A673 (cell line): Measurements from ENCODE around the gene NUDT3. TPM values are rescaled to one million over a fixed set of nuclear protein-coding genes. Genes with fewer than 3 reads are reported as not detected.

Experiments
- BruUV-seq: library from RNA; stranded (reverse); fragments of 400-500 nt; replicated peaks from 2 replicates; lab custom pipeline; 2021; lab: Mats Ljungman, UMichigan
- CTCF ChIA-PET: fragments of 300-600 bp; sonication (Branson Sonifier 250); formaldehyde crosslinking; loops from one replicate; lab custom pipeline; 2022; ENCODE audit warnings: antibody characterized with exemption; lab: Charles Lee
- POLR2A ChIA-PET: fragments of 300-600 bp; sonication (Branson Sonifier 250); formaldehyde crosslinking; loops from one replicate; lab custom pipeline; 2022; ENCODE audit warnings: antibody characterized with exemption; ENCODE audit not compliant: low non-redundant PET; lab: Charles Lee
- DNase-seq: peaks from one replicate; pipeline ENCODE4 v3.0.0-alpha.2; 2015; ENCODE audit warnings: low spot score
- H3K27ac ChIP-seq: fragments of 200-600 bp; sonication (generic); 2 replicates; pipeline ENCODE4 v1.5.1; 2016; ENCODE audit warnings: mixed run types, low read depth, mild to moderate bottlenecking, mixed read lengths, antibody characterized with exemption, low read length; ENCODE audit not compliant: poor library complexity, severe bottlenecking
- H3K27me3 ChIP-seq: fragments of 200-600 bp; sonication (generic); replicated peaks from 2 replicates; pipeline ENCODE4 v1.6.1; 2017; ENCODE audit warnings: mixed run types, low read depth, mild to moderate bottlenecking, mixed read lengths, antibody characterized with exemption, low read length; ENCODE audit not compliant: insufficient read depth, poor library complexity
- H3K36me3 ChIP-seq: fragments of 200-600 bp; sonication (generic); 2 replicates; pipeline ENCODE4 v1.6.1; 2016; ENCODE audit warnings: mixed run types, mild to moderate bottlenecking, mixed read lengths, antibody characterized with exemption, low read length; ENCODE audit not compliant: insufficient read depth, poor library complexity, severe bottlenecking
- H3K4me1 ChIP-seq: fragments of 200-600 bp; sonication (generic); 2 replicates; pipeline ENCODE4 v1.6.1; 2017; ENCODE audit warnings: mixed run types, mild to moderate bottlenecking, mixed read lengths, antibody characterized with exemption, low read length; ENCODE audit not compliant: insufficient read depth, poor library complexity, severe bottlenecking
- H3K4me3 ChIP-seq: fragments of 200-600 bp; sonication (generic); 2 replicates; pipeline ENCODE4 v1.5.1; 2016; ENCODE audit warnings: low read depth, mixed run types, mild to moderate bottlenecking, mixed read lengths, low read length; ENCODE audit not compliant: poor library complexity, severe bottlenecking
- H3K9me3 ChIP-seq: fragments of 200-600 bp; sonication (generic); 2 replicates; pipeline ENCODE4 v1.6.1; 2016; ENCODE audit warnings: mixed run types, low read depth, mild to moderate bottlenecking, mixed read lengths, antibody characterized with exemption, low read length; ENCODE audit not compliant: poor library complexity, severe bottlenecking
- CTCF ChIP-seq: fragments of 300-800, 200-600 bp; sonication (generic); conservative IDR thresholded peaks from 2 replicates; pipeline ENCODE4 v1.5.1; 2017; ENCODE audit warnings: low read depth, mild to moderate bottlenecking, antibody characterized with exemption, low read length, moderate library complexity, mixed read lengths
- EZH2 ChIP-seq: fragments of 200-600 bp; sonication (generic); IDR thresholded peaks from 2 replicates; pipeline ENCODE4 v1.6.1; 2017; ENCODE audit warnings: borderline replicate concordance, low read depth, mild to moderate bottlenecking, mixed read lengths, antibody characterized with exemption, low read length; ENCODE audit not compliant: poor library complexity, severe bottlenecking
- intact Hi-C: fragments of 100-400 bp; cut with micrococcal nuclease; formaldehyde crosslinking; loops from one replicate; pipeline ENCODE4 v1.10.0; 2022; ENCODE audit not compliant: unreplicated experiment
- total RNA-seq: library from RNA; stranded (reverse); gene quantifications from 2 replicates; pipeline ENCODE4 v1.2.3, GENCODE V29; 2021

The NUDT3 gene
- total RNA-seq, 1 experiment from 2014 or later, result 34.1 TPM

- Histone ChIP-seq H3K36me3 (peaks cover 56% of the 10 kb centered on the region), H3K4me1 (peaks cover 19% of the 10 kb centered on the region), H3K4me3 (peak overlapping the region; percentile 78), H3K27ac (peak overlapping the region; percentile 90), H3K27me3 (no peaks in the 10 kb centered on the region), H3K9me3 (no peaks in the 10 kb centered on the region)
- POLR2A ChIA-PET, result interaction anchor here (0.6 kb wide), 1 partner anchor 288 kb away, joined by 5 read pairs; no protein-coding TSS in a partner anchor
- TF ChIP-seq EZH2, result no peak
- TF ChIP-seq CTCF, result no peak
- DNase-seq, result no peak
- CTCF ChIA-PET, result interaction anchor here (1.0 kb wide), 1 partner anchor 33 kb away, joined by 3 read pairs; no protein-coding TSS in a partner anchor
- no TSS peak for BruUV-seq
- intact Hi-C loops, result no loop called here
Measured at GRCh38 chr6:34424200-34425131, 32.0 kb upstream of the NUDT3 start.

- peaks cover 68% of the 10 kb centered on the region for H3K36me3 ChIP-seq
- BruUV-seq, result no TSS peak
Measured at GRCh38 chr6:34423254-34423653, 30.8 kb upstream of the NUDT3 start.

GRCh38 chr6:34418367-34418766 lies 25.9 kb upstream of the NUDT3 start:
- no peak for DNase-seq
- TF ChIP-seq CTCF (no peak), EZH2 (no peak)
- no TSS peak for BruUV-seq
- intact Hi-C loops, result loop anchor here (5.0 kb wide), 1 partner anchor 256 kb away; no protein-coding TSS in a partner anchor
- Histone ChIP-seq H3K27me3 (no peaks in the 10 kb centered on the region), H3K4me3 (no peak overlapping the region), H3K36me3 (peaks cover 83% of the 10 kb centered on the region), H3K4me1 (peaks cover 6% of the 10 kb centered on the region), H3K27ac (no peak overlapping the region), H3K9me3 (no peaks in the 10 kb centered on the region)
- ChIA-PET CTCF (no interaction called here), POLR2A (no interaction called here)

More at GRCh38 chr6:34423254-34423653, 30.8 kb upstream of the NUDT3 start:
- ChIA-PET POLR2A (no interaction called here), CTCF (interaction anchor here (1.0 kb wide), 1 partner anchor 32 kb away, joined by 3 read pairs; no protein-coding TSS in a partner anchor)
- TF ChIP-seq EZH2, result no peak
- TF ChIP-seq CTCF, result no peak
- Histone ChIP-seq H3K9me3 (no peaks in the 10 kb centered on the region), H3K27ac (peak overlapping the region; percentile 20), H3K4me1 (peaks cover 19% of the 10 kb centered on the region), H3K27me3 (no peaks in the 10 kb centered on the region), H3K4me3 (no peak overlapping the region)
- intact Hi-C loops, result no loop called here
- peak; percentile 24 for DNase-seq
